Ascending aorta (tissue), 2 donors: ENCODE measurements around the gene EDRF1. TPM values are rescaled to one million over a fixed set of nuclear protein-coding genes. Genes with fewer than 3 reads are reported as not detected.

Experiments used
- DNase-seq, 2 donors: peaks; one replicate each; pipeline ENCODE4 v3.0.0-alpha.2; 2019; ENCODE audit warnings: low spot score in 2 of 2
- H3K27ac ChIP-seq, 2 donors: fragments of 200-600 bp; sonication (generic); one replicate each; pipeline ENCODE4 v1.5.1; 2016 to 2017; ENCODE audit warnings: mild to moderate bottlenecking in 1 of 2
- H3K27me3 ChIP-seq: fragments of 200-600 bp; sonication (generic); one replicate; pipeline ENCODE4 v1.5.1; 2017
- H3K36me3 ChIP-seq, 2 donors: fragments of 200-600 bp; sonication (generic); one replicate each; pipeline ENCODE4 v1.5.1; 2016
- H3K4me1 ChIP-seq, 2 donors: fragments of 200-600 bp; sonication (generic); one replicate each; pipeline ENCODE4 v1.5.1; 2016 to 2017; ENCODE audit warnings: mild to moderate bottlenecking in 1 of 2
- H3K4me3 ChIP-seq, 2 donors: fragments of 200-600 bp; sonication (generic); one replicate each; pipeline ENCODE4 v1.5.1; 2016 to 2017; ENCODE audit warnings: mild to moderate bottlenecking in 1 of 2
- H3K9me3 ChIP-seq, 2 donors: fragments of 200-600 bp; sonication (generic); one replicate each; pipeline ENCODE4 v1.5.1; 2016
- intact Hi-C: fragments of 100-400 bp; cut with DNase I; formaldehyde crosslinking; loops from one replicate; pipeline ENCODE4 v1.15.1; 2023
- total RNA-seq: library from RNA; depleted of rRNA; stranded (reverse); fragments of >200 nt; gene quantifications from one replicate; pipeline ENCODE4 v1.1.0, GENCODE V29; 2016
- TF ChIP-seq, protein P1 (sequence below), 3 experiments: fragments of 200-600 bp in 2 of 3; fragments of 450-650 bp in 1 of 3; sonication (generic) in 2 of 3; IDR thresholded peaks; one replicate each; pipeline ENCODE4 v1.5.1; 2016 to 2019; ENCODE audit warnings: antibody characterized with exemption in 3 of 3, mild to moderate bottlenecking in 1 of 3, moderate library complexity in 1 of 3

The EDRF1 gene
- total RNA-seq, 1 donor from 2014 or later, result 0.53 TPM

DNA sequence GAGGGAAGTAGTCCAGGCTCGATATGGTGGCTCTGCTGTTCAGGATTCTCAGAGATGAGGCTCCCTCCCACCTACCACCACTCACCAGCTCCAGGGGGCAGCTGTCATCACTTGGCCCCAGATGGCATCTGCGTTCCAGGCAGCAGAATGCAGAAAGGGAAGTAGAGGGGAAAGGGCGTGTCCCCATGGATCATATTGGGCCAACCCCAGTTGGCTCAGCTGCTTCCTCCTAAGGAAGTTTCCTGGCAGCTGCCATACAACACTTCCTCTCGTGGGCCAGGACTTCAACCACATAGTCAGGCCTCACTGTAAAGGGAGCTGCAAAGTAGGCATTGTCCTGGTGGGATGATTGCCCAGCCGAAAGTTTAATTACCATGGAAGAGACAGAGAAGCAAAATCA lies 34.9 kb upstream of the EDRF1 start:
- Histone ChIP-seq H3K9me3 (no peaks in the 10 kb centered on the region), H3K27me3 (no peaks in the 10 kb centered on the region), H3K36me3 (no peaks in the 10 kb centered on the region), H3K4me3 (no peak overlapping the region), H3K4me1 (no peaks in the 10 kb centered on the region), H3K27ac (no peak overlapping the region)
- no peak for DNase-seq
- TF ChIP-seq, protein P1, sequence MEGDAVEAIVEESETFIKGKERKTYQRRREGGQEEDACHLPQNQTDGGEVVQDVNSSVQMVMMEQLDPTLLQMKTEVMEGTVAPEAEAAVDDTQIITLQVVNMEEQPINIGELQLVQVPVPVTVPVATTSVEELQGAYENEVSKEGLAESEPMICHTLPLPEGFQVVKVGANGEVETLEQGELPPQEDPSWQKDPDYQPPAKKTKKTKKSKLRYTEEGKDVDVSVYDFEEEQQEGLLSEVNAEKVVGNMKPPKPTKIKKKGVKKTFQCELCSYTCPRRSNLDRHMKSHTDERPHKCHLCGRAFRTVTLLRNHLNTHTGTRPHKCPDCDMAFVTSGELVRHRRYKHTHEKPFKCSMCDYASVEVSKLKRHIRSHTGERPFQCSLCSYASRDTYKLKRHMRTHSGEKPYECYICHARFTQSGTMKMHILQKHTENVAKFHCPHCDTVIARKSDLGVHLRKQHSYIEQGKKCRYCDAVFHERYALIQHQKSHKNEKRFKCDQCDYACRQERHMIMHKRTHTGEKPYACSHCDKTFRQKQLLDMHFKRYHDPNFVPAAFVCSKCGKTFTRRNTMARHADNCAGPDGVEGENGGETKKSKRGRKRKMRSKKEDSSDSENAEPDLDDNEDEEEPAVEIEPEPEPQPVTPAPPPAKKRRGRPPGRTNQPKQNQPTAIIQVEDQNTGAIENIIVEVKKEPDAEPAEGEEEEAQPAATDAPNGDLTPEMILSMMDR (IDR thresholded peaks at IDR 0.05), result no peak
- intact Hi-C loops, result no loop called here

DNA sequence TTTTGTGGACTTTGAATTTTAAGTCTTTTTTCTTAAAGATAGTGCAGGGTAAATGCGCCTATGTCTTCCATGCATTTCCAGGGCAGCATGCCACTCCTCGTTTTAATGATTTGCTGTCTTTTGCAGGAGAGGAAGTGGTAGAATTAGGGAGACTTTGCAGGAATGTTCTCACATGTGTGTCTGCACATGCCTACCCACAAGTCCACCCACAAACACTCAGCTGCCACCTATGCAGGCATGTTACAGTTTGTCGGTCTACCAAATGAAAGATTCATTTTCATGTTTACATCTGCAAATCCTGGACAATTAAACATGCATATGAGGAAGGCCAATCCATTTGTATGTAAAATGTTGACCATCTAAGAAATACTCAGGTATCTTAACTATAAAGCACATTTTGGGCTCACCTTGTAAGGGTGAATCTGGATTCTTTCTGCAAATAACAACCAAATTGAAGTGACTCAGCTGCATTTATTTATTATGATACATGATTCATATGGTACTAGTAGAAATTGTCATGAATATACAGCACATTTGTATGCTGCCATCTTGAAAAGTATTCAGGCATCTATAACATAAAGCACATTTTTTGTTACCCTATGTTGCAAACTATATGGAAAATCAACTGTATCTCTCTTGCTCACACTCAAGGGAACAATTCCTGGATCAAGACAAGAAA lies 31.9 kb upstream of the EDRF1 start:
- Histone ChIP-seq H3K27me3 (no peaks in the 10 kb centered on the region), H3K4me3 (no peak overlapping the region), H3K36me3 (no peaks in the 10 kb centered on the region), H3K9me3 (no peaks in the 10 kb centered on the region), H3K4me1 (no peaks in the 10 kb centered on the region), H3K27ac (no peak overlapping the region)
- no peak for DNase-seq
- TF ChIP-seq, protein P1 (IDR thresholded peaks at IDR 0.05), result no peak
- intact Hi-C loops, result no loop called here

DNA sequence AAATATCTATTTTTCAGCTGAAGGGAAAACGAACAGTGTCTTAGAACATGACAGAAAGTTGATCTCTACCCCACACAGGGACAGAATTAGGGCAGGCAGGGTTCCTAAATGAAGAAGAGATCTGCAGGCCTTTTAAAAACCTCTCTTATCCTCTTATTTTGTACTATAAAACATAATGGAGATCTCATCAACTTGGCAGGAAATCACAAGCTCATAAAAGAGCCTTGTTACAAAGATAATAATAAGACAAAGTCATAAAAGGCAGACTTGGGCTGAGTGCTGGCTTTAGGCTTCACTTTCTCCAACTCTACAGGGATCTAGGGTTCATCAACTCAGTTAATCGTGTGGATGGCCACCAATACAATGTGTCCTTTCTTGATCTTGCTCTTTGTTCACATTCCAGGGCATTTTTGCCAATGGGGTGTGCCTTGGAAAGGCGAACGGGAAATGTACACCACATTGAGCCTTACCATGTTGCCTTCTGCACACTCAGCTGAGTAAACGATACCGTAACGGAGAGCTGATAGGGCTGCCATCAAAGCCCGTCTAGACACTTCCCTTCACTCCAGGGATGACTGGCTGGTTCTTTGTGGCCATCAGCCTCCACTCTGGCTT lies 29.4 kb upstream of the EDRF1 start:
- Histone ChIP-seq H3K27ac (no peak overlapping the region), H3K36me3 (no peaks in the 10 kb centered on the region), H3K9me3 (no peaks in the 10 kb centered on the region), H3K27me3 (no peaks in the 10 kb centered on the region), H3K4me3 (no peak overlapping the region), H3K4me1 (no peaks in the 10 kb centered on the region)
- DNase-seq, result no peak
- TF ChIP-seq, protein P1 (IDR thresholded peaks at IDR 0.05), result no peak
- intact Hi-C loops, result no loop called here

DNA sequence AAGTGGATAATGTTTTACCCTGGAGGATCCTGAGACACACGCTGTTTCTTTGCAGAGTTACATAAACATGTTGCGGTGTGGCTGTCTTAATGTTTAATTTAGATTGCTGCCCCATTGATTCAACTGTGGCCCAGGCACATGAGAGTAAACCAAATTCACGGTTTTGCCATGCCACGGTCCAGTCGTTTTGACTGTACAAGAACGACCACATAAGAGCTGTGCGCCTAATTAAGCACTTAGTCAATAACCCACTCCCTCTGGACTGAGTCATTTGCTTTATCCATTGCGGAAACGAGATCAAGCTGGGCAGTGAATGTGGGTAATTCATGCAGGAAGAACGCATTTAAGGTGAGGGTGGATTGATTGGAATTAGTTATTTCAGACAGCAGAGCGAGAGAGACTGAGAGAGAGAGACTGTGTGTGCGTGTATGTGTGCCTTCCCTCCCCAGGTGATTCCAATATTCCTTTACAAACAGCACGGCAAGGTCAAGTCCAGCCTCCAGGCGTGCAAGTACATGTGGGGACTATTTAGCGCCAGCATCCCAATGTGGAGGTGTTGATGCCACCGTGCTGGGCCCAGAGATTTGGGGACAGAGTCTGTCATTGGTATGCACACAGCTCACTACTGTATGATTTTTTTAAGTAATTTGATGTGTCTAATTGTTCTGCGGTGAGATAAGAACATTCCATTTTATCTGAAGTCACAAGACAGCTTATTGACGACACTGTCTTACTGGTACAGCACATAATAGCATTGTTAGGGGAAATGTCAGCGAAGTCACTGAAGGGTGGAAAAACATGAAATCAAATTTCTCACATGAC lies 28.1 kb upstream of the EDRF1 start:
- TF ChIP-seq, protein P1 (IDR thresholded peaks at IDR 0.05), result no peak
- intact Hi-C loops, result no loop called here
- Histone ChIP-seq H3K9me3 (no peaks in the 10 kb centered on the region), H3K4me1 (no peaks in the 10 kb centered on the region), H3K27me3 (no peaks in the 10 kb centered on the region), H3K4me3 (no peak overlapping the region), H3K27ac (no peak overlapping the region), H3K36me3 (no peaks in the 10 kb centered on the region)
- no peak for DNase-seq

DNA sequence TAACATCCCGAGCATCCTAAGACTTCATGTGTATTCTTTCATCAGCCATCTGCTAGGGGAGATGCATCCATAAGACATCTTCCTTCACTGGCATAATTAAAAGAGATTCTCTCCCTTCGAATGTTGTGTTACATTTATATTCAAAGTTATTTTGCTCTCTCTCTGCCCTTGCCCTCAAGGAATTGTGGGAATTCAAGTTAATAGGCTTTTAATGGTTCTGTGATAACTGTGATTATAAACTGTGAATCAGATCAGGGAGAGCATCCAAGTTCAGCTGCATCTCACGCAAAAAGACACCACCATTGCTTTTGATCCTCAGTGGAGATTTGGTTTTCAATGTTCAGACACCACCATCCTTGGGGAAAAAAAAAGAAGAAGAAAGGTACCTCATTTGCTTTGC lies 27.3 kb upstream of the EDRF1 start:
- Histone ChIP-seq H3K9me3 (no peaks in the 10 kb centered on the region), H3K27me3 (no peaks in the 10 kb centered on the region), H3K4me3 (no peak overlapping the region), H3K27ac (no peak overlapping the region), H3K4me1 (no peaks in the 10 kb centered on the region), H3K36me3 (no peaks in the 10 kb centered on the region)
- no peak for DNase-seq
- intact Hi-C loops, result no loop called here
- TF ChIP-seq, protein P1 (IDR thresholded peaks at IDR 0.05), result no peak
